SK-N-SH treated with all-trans-retinoic acid at 6 μM for 48 hours (cell line): ENCODE results near the gene LPP.

Experiments
- ARNTL ChIP-seq: fragments of 450-650 bp; formaldehyde crosslinking; IDR thresholded peaks from 2 replicates; pipeline ENCODE4 v1.5.0; 2020; ENCODE audit warnings: low read depth, mild to moderate bottlenecking, moderate library complexity, borderline replicate concordance
- CSDC2 ChIP-seq: fragments of 250-450 bp; sonication (Bioruptor Pico); IDR thresholded peaks from 2 replicates; pipeline ENCODE4 v1.5.0; 2020; ENCODE audit warnings: mild to moderate bottlenecking, moderate library complexity
- ISL1 ChIP-seq: fragments of 250-450 bp; sonication (Bioruptor Pico); IDR thresholded peaks from 2 replicates; pipeline ENCODE4 v2.1.2; 2022; ENCODE audit warnings: mild to moderate bottlenecking, moderate library complexity
- OSR1 ChIP-seq: fragments of 250-450 bp; sonication (Bioruptor Pico); IDR thresholded peaks from 2 replicates; pipeline ENCODE4 v1.8.0; 2022; ENCODE audit warnings: moderate library complexity, mild to moderate bottlenecking, inconsistent platforms
- PPARA ChIP-seq: fragments of 250-450 bp; sonication (Bioruptor Pico); IDR thresholded peaks from 2 replicates; pipeline ENCODE4 v1.5.0; 2020; ENCODE audit warnings: mild to moderate bottlenecking, borderline replicate concordance
- RARB ChIP-seq: fragments of 250-450 bp; sonication (Bioruptor Pico); IDR thresholded peaks from 2 replicates; pipeline ENCODE4 v1.8.0; 2021; ENCODE audit warnings: mild to moderate bottlenecking, moderate library complexity
- SNAI2 ChIP-seq: fragments of 250-450 bp; sonication (Bioruptor Pico); IDR thresholded peaks from 2 replicates; pipeline ENCODE4 v1.5.0; 2020; ENCODE audit warnings: mild to moderate bottlenecking, moderate library complexity
- TCF4 ChIP-seq: fragments of 250-450 bp; sonication (Bioruptor Pico); IDR thresholded peaks from 2 replicates; pipeline ENCODE4 v1.8.0; 2021; ENCODE audit warnings: mild to moderate bottlenecking, moderate library complexity, borderline replicate concordance
- ZFP3 ChIP-seq: fragments of 250-450 bp; sonication (Bioruptor Pico); IDR thresholded peaks from 2 replicates; pipeline ENCODE4 v1.5.0; 2020; ENCODE audit warnings: mild to moderate bottlenecking, moderate library complexity
- ZNF565 ChIP-seq: fragments of 450-650 bp; formaldehyde crosslinking; conservative IDR thresholded peaks from 2 replicates; pipeline ENCODE4 v1.5.0; 2020; ENCODE audit warnings: low read depth, mild to moderate bottlenecking, moderate library complexity
- ZNF70 ChIP-seq: fragments of 450-650 bp; formaldehyde crosslinking; IDR thresholded peaks from 2 replicates; pipeline ENCODE4 v1.5.0; 2020; ENCODE audit warnings: mild to moderate bottlenecking, moderate library complexity
- TF ChIP-seq, protein P1 (sequence below): fragments of 250-450 bp; sonication (Bioruptor Pico); IDR thresholded peaks from 2 replicates; pipeline ENCODE4 v1.5.0; 2020; ENCODE audit warnings: mild to moderate bottlenecking, moderate library complexity

DNA sequence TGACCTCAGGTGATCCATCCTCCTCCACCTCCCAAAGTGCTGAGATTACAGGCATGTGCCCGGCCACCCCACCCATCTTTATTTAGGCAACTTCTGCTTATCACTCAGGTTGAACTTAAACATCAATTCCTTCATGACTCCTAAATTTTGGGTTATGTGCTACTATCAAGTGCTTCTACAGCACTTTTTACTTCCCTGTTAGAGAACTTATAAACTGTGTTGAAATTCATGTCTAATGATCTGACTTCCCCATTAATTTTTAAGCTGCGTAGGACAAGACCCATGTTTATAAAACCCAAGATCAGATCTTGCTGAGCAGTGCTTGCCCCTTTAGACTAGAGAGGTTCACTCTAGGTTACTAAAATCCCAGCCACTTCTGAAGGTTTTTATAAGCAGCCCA, 751.6 kb downstream of the LPP start:
- TF ChIP-seq ZNF565 (CRISPR knock-in tag), result no peak
- TF ChIP-seq ZNF70 (CRISPR knock-in tag), result no peak
- no peak for TF ChIP-seq OSR1 (CRISPR knock-in tag)
- TF ChIP-seq ZFP3 (CRISPR knock-in tag), result no peak
- TF ChIP-seq ARNTL, result no peak
- no peak for TF ChIP-seq SNAI2 (CRISPR knock-in tag)
- no peak for TF ChIP-seq CSDC2
- TF ChIP-seq RARB (CRISPR knock-in tag), result no peak
- no peak for TF ChIP-seq ISL1
- TF ChIP-seq PPARA (CRISPR knock-in tag), result no peak
- TF ChIP-seq, protein P1, sequence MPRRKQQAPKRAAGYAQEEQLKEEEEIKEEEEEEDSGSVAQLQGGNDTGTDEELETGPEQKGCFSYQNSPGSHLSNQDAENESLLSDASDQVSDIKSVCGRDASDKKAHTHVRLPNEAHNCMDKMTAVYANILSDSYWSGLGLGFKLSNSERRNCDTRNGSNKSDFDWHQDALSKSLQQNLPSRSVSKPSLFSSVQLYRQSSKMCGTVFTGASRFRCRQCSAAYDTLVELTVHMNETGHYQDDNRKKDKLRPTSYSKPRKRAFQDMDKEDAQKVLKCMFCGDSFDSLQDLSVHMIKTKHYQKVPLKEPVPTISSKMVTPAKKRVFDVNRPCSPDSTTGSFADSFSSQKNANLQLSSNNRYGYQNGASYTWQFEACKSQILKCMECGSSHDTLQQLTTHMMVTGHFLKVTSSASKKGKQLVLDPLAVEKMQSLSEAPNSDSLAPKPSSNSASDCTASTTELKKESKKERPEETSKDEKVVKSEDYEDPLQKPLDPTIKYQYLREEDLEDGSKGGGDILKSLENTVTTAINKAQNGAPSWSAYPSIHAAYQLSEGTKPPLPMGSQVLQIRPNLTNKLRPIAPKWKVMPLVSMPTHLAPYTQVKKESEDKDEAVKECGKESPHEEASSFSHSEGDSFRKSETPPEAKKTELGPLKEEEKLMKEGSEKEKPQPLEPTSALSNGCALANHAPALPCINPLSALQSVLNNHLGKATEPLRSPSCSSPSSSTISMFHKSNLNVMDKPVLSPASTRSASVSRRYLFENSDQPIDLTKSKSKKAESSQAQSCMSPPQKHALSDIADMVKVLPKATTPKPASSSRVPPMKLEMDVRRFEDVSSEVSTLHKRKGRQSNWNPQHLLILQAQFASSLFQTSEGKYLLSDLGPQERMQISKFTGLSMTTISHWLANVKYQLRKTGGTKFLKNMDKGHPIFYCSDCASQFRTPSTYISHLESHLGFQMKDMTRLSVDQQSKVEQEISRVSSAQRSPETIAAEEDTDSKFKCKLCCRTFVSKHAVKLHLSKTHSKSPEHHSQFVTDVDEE (CRISPR knock-in tag), result no peak
- TF ChIP-seq TCF4 (CRISPR knock-in tag), result no peak
